ENCODE data around the gene RASSF3. TPM values are rescaled to one million over a fixed set of nuclear protein-coding genes. Genes with fewer than 3 reads are reported as not detected.
"Not testable (repeated sequence)": the region's sequence is repeated elsewhere in the genome, so short reads cannot be mapped to it uniquely, and the experiment has no call there.

Gene RASSF3
- total RNA-seq, 1 experiment from 2014 or later: 13.4 TPM

DNA sequence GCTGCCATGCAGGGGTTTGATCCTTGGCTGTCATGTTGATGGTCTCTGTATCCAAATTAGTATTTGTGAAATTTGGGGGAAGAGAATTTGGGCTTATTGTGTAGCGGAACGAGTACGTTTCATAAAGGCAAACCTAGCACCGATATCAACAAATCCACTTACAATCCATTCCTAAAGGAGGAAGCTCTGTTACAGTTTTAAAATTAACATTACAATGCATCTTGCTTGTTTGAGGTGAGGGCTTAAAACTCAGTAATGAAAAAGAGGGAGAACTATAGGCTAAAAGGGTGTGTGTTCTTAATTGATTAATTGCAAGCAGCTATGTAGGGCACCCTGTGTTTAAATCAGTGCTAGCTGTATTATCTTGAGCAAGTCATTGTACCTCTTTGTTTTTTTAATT lies 13.7 kb downstream of the RASSF3 start:
- Histone ChIP-seq H3K27me3 (ENCODE audit: low read length) (no peaks in the 10 kb centered on the region), H3K9me2 (replicated peaks; ENCODE audit: low read length) (no peaks in the 10 kb centered on the region), H3K9ac (ENCODE audit: low read length) (0 out of 2 replicates have a peak overlapping the region, but pooled peaks have one; percentile 12), H2AFZ (ENCODE audit: low read length) (no peak overlapping the region), H3K4me1 (ENCODE audit: insufficient read depth, low read length) (peaks cover 62% of the 10 kb centered on the region), H3K27ac (ENCODE audit: low read length) (peak overlapping the region; percentile 97), H3K4me3 (ENCODE audit: low read length) (no peak overlapping the region), H3K36me3 (ENCODE audit: low read depth, low read length) (no peaks in the 10 kb centered on the region), H3F3A (ENCODE audit: low read length, unreplicated experiment) (peaks cover 15% of the 10 kb centered on the region), H3K79me2 (ENCODE audit: low read length) (peaks cover 78% of the 10 kb centered on the region), H3K9me3 (ENCODE audit: low read length) (no peaks in the 10 kb centered on the region), H4K20me1 (ENCODE audit: low read length) (no peaks in the 10 kb centered on the region), H3K4me2 (ENCODE audit: low read length) (no peak overlapping the region)
- no TSS peak for BruUV-seq (replicated peaks)
- TF ChIP-seq EZH2phosphoT487 (IDR thresholded peaks at IDR 0.05; ENCODE audit: borderline replicate concordance, low read length): no peak
- CTCF ChIA-PET: no interaction called here
- intact Hi-C loops (cut with micrococcal nuclease): loop anchor here (2.0 kb wide), 1 partner anchor 55 kb away; no protein-coding TSS in a partner anchor
- DNase-seq (no peak), ATAC-seq (no peak)
- POLR2A ChIA-PET (ENCODE audit: unreplicated experiment): interaction anchor here (0.6 kb wide), 1 partner anchor 15 kb away, joined by 3 read pairs; no protein-coding TSS in a partner anchor

GRCh38 chr12:64625243-64626077 lies 15.2 kb downstream of the RASSF3 start:
- H3K79me2 ChIP-seq (ENCODE audit: low read length): peaks cover 66% of the 10 kb centered on the region
- POLR2A ChIA-PET (ENCODE audit: unreplicated experiment): interaction anchor here (0.5 to 0.6 kb wide), 3 partner anchors 11 to 155 kb away, joined by 3 to 7 read pairs (median 5); no protein-coding TSS in a partner anchor

DNA sequence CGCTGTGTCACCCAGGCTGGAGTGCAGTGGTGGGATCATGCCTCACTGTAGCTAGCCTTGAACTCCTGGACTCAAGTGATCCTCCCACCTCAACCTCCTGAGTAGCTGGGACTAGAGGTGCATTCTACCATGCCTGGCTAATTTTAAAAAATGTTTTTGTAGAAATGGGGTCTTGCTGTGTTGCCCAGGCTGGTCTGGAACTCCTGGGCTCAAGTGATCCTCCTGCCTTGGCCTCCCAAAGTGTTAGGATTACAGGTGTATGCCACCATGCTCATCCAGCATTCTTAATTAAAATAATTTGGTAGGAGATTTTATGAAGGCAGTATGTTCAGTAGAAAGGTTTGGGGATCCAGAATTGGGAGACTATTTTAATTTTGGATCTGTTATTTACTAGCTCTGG lies 16.3 kb downstream of the RASSF3 start:
- ATAC-seq; H3K4me3 ChIP-seq (ENCODE audit: low read length); CTCF ChIA-PET; H3K27me3 ChIP-seq (ENCODE audit: low read length); DNase-seq; BruUV-seq (replicated peaks); H3K36me3 ChIP-seq (ENCODE audit: low read depth, low read length); H3K9me2 ChIP-seq (replicated peaks; ENCODE audit: low read length); H4K20me1 ChIP-seq (ENCODE audit: low read length); H3K9me3 ChIP-seq (ENCODE audit: low read length); H2AFZ ChIP-seq (ENCODE audit: low read length): not testable (repeated sequence)
- POLR2A ChIA-PET (ENCODE audit: unreplicated experiment): interaction anchor here (0.6 kb wide), 1 partner anchor 1903 kb away, joined by 3 read pairs; no protein-coding TSS in a partner anchor
- Histone ChIP-seq H3K79me2 (ENCODE audit: low read length) (peaks cover 57% of the 10 kb centered on the region), H3K4me2 (ENCODE audit: low read length) (0 out of 2 replicates have a peak overlapping the region, but pooled peaks have one; percentile 76), H3K9ac (ENCODE audit: low read length) (peak overlapping the region; percentile 66), H3K4me1 (ENCODE audit: insufficient read depth, low read length) (peaks cover 47% of the 10 kb centered on the region), H3F3A (ENCODE audit: low read length, unreplicated experiment) (peaks cover 15% of the 10 kb centered on the region), H3K27ac (ENCODE audit: low read length) (peak overlapping the region; percentile 97)
- intact Hi-C loops (cut with micrococcal nuclease): loop anchor here (1.0 to 5.0 kb wide), 2 partner anchors 24 to 71 kb away; no protein-coding TSS in a partner anchor

More at GRCh38 chr12:64625243-64626077, 15.2 kb downstream of the RASSF3 start:
- TSS peak; percentile 48 for BruUV-seq (replicated peaks)
- peak overlapping the region; percentile 50 for H3K4me3 ChIP-seq (ENCODE audit: low read length)
- intact Hi-C loops (cut with micrococcal nuclease): loop anchor here (1.0 to 5.0 kb wide), 3 partner anchors 25 to 72 kb away; no protein-coding TSS in a partner anchor
- TF ChIP-seq EZH2phosphoT487 (IDR thresholded peaks at IDR 0.05; ENCODE audit: borderline replicate concordance, low read length): peak; percentile 61; the same call in 1 of the 2 replicates
- TF ChIP-seq EZH2 (IDR thresholded peaks at IDR 0.05; ENCODE audit: low read length, unreplicated experiment): no peak
- TF ChIP-seq CTCF (conservative IDR thresholded peaks at IDR 0.05; ENCODE audit: low read depth, low read length): peak; percentile 14; the same call in 1 of the 2 replicates
- CTCF ChIA-PET: interaction anchor here (0.5 to 1.2 kb wide), 4 partner anchors 11 to 73 kb away, joined by 3 to 10 read pairs (median 4); no protein-coding TSS in a partner anchor
- H3K27ac ChIP-seq (ENCODE audit: low read length): peak overlapping the region; percentile 97
- peak overlapping the region; percentile 42 for H2AFZ ChIP-seq (ENCODE audit: low read length)
- H3K9me3 ChIP-seq (ENCODE audit: low read length): no peaks in the 10 kb centered on the region
- H3F3A ChIP-seq (ENCODE audit: low read length, unreplicated experiment): peaks cover 15% of the 10 kb centered on the region
- ATAC-seq (peak; percentile 77), DNase-seq (peak; percentile 94)
- no peaks in the 10 kb centered on the region for H3K9me2 ChIP-seq (replicated peaks; ENCODE audit: low read length)
- H4K20me1 ChIP-seq (ENCODE audit: low read length): no peaks in the 10 kb centered on the region
- H3K36me3 ChIP-seq (ENCODE audit: low read depth, low read length): no peaks in the 10 kb centered on the region
- peak overlapping the region; percentile 76 for H3K4me2 ChIP-seq (ENCODE audit: low read length)
- H3K9ac ChIP-seq (ENCODE audit: low read length): peak overlapping the region; percentile 66
- H3K4me1 ChIP-seq (ENCODE audit: insufficient read depth, low read length): peaks cover 48% of the 10 kb centered on the region
- H3K27me3 ChIP-seq (ENCODE audit: low read length): no peaks in the 10 kb centered on the region
